ENCODE results near the gene PWWP2A.

DNA sequence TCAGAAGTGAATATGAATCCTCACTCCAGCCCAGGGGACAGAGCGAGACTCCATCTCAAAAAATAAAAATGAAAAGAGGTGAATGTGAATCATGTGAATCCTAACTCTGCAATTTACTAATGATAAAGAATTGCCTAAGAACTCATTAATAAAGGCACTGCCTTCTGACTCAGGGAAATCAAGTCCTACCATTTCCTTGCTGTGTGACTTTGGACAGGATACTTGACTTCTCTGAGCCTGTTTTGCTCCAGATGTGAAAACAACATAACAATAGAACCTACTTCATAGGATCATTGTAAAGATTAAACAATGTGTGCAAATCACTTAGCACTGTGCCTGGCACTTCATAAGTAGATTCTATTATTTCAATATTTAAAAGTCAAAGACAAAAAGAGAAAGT is 15.1 kb upstream of the PWWP2A start:
- TF ChIP-seq, protein P1, sequence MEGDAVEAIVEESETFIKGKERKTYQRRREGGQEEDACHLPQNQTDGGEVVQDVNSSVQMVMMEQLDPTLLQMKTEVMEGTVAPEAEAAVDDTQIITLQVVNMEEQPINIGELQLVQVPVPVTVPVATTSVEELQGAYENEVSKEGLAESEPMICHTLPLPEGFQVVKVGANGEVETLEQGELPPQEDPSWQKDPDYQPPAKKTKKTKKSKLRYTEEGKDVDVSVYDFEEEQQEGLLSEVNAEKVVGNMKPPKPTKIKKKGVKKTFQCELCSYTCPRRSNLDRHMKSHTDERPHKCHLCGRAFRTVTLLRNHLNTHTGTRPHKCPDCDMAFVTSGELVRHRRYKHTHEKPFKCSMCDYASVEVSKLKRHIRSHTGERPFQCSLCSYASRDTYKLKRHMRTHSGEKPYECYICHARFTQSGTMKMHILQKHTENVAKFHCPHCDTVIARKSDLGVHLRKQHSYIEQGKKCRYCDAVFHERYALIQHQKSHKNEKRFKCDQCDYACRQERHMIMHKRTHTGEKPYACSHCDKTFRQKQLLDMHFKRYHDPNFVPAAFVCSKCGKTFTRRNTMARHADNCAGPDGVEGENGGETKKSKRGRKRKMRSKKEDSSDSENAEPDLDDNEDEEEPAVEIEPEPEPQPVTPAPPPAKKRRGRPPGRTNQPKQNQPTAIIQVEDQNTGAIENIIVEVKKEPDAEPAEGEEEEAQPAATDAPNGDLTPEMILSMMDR (conservative IDR thresholded peaks at IDR 0.05; ENCODE audit: low read depth in 2 of 2) = no peak
- TF ChIP-seq, protein P2, sequence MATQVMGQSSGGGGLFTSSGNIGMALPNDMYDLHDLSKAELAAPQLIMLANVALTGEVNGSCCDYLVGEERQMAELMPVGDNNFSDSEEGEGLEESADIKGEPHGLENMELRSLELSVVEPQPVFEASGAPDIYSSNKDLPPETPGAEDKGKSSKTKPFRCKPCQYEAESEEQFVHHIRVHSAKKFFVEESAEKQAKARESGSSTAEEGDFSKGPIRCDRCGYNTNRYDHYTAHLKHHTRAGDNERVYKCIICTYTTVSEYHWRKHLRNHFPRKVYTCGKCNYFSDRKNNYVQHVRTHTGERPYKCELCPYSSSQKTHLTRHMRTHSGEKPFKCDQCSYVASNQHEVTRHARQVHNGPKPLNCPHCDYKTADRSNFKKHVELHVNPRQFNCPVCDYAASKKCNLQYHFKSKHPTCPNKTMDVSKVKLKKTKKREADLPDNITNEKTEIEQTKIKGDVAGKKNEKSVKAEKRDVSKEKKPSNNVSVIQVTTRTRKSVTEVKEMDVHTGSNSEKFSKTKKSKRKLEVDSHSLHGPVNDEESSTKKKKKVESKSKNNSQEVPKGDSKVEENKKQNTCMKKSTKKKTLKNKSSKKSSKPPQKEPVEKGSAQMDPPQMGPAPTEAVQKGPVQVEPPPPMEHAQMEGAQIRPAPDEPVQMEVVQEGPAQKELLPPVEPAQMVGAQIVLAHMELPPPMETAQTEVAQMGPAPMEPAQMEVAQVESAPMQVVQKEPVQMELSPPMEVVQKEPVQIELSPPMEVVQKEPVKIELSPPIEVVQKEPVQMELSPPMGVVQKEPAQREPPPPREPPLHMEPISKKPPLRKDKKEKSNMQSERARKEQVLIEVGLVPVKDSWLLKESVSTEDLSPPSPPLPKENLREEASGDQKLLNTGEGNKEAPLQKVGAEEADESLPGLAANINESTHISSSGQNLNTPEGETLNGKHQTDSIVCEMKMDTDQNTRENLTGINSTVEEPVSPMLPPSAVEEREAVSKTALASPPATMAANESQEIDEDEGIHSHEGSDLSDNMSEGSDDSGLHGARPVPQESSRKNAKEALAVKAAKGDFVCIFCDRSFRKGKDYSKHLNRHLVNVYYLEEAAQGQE (IDR thresholded peaks at IDR 0.05; ENCODE audit: unreplicated experiment) = no peak
- TF ChIP-seq CREB1 (CRISPR knock-in tag; IDR thresholded peaks at IDR 0.05; ENCODE audit: low read depth) (no peak), EZH2 (IDR thresholded peaks at IDR 0.05; ENCODE audit: low read depth, unreplicated experiment) (no peak), POLR2AphosphoS5 (IDR thresholded peaks at IDR 0.05; ENCODE audit: low read depth) (no peak), EZH2phosphoT487 (IDR thresholded peaks at IDR 0.05; ENCODE audit: unreplicated experiment) (no peak)
